ENCODE measurements around the gene PELI1.

Gene PELI1

GRCh38 chr2:64144057-64145013 is at the start of gene PELI1:
TSS of gene PELI1 (minus strand) at chr2:64144420. CDS start at chr2:64108310, 36,110 bp downstream.
- DNase-seq (ENCODE audit: low read depth, low spot score) = peak; percentile 98

- DNase-seq (ENCODE audit: low read depth, low spot score) = no peak
These were observed 49.3 kb upstream of the PELI1 start for GRCh38 chr2:64193491-64193890.

- no peak for DNase-seq (ENCODE audit: low read depth, low spot score)
These were observed 48.5 kb upstream of the PELI1 start for GRCh38 chr2:64192664-64193105.

GRCh38 chr2:64192125-64192479 is 47.9 kb upstream of the PELI1 start:
- DNase-seq (ENCODE audit: low read depth, low spot score) = no peak

- no peak for DNase-seq (ENCODE audit: low read depth, low spot score)
These were observed 45.4 kb upstream of the PELI1 start for GRCh38 chr2:64189586-64189985.

- no peak for DNase-seq (ENCODE audit: low read depth, low spot score)
These were observed 44.9 kb upstream of the PELI1 start for GRCh38 chr2:64189167-64189566.

- DNase-seq (ENCODE audit: low read depth, low spot score) = no peak
These were observed 42.7 kb upstream of the PELI1 start for GRCh38 chr2:64186699-64187605.

GRCh38 chr2:64179582-64180321 is 35.5 kb upstream of the PELI1 start:
- no peak for DNase-seq (ENCODE audit: low read depth, low spot score)

- DNase-seq (ENCODE audit: low read depth, low spot score) = no peak
These were observed 33.1 kb upstream of the PELI1 start for GRCh38 chr2:64177315-64177714.

GRCh38 chr2:64175419-64176197 is 31.4 kb upstream of the PELI1 start:
- no peak for DNase-seq (ENCODE audit: low read depth, low spot score)

- no peak for DNase-seq (ENCODE audit: low read depth, low spot score)
These were observed 29.2 kb upstream of the PELI1 start for GRCh38 chr2:64173156-64174135.

- DNase-seq (ENCODE audit: low read depth, low spot score) = no peak
These were observed 24.5 kb upstream of the PELI1 start for GRCh38 chr2:64168756-64169155.

GRCh38 chr2:64168201-64168600 is 24.0 kb upstream of the PELI1 start:
- DNase-seq (ENCODE audit: low read depth, low spot score) = no peak

GRCh38 chr2:64166637-64167420 is 22.6 kb upstream of the PELI1 start:
- no peak for DNase-seq (ENCODE audit: low read depth, low spot score)

- no peak for DNase-seq (ENCODE audit: low read depth, low spot score)
These were observed 22.0 kb upstream of the PELI1 start for GRCh38 chr2:64166212-64166611.

- no peak for DNase-seq (ENCODE audit: low read depth, low spot score)
These were observed 21.5 kb upstream of the PELI1 start for GRCh38 chr2:64165706-64166105.

- no peak for DNase-seq (ENCODE audit: low read depth, low spot score)
These were observed 20.4 kb upstream of the PELI1 start for GRCh38 chr2:64164629-64165028.

GRCh38 chr2:64162516-64162915 is 18.3 kb upstream of the PELI1 start:
- no peak for DNase-seq (ENCODE audit: low read depth, low spot score)

- no peak for DNase-seq (ENCODE audit: low read depth, low spot score)
These were observed 13.6 kb upstream of the PELI1 start for GRCh38 chr2:64157792-64158191.

Measured in iPS DF 19.7 (cell line).